GM18517 (cell line): ENCODE data around the gene NKAIN1.
"Not testable (repeated sequence)": the region's sequence is repeated elsewhere in the genome, so short reads cannot be mapped to it uniquely, and the experiment has no call there.

Experiments used
- ATAC-seq: cut with Tn5 transposase; IDR thresholded peaks from one replicate; pipeline ENCODE4 v1.9.1; 2021; ENCODE audit warnings: mild to moderate bottlenecking, moderate library complexity; ENCODE audit not compliant: unreplicated experiment

The NKAIN1 gene

GRCh38 chr1:31198150-31198549, 41.5 kb downstream of the NKAIN1 start:
- no peak for ATAC-seq

GRCh38 chr1:31196685-31197084, 43.0 kb downstream of the NKAIN1 start:
- ATAC-seq, result no peak

- ATAC-seq, result not testable (repeated sequence)
Observed at GRCh38 chr1:31195267-31195666, 44.4 kb downstream of the NKAIN1 start.

- ATAC-seq, result no peak
Observed at GRCh38 chr1:31193729-31194128, 46.0 kb downstream of the NKAIN1 start.

- ATAC-seq, result no peak
Observed at GRCh38 chr1:31191281-31191680, 48.4 kb downstream of the NKAIN1 start.

- no peak for ATAC-seq
Observed at GRCh38 chr1:31189696-31190674, 49.7 kb downstream of the NKAIN1 start.

- ATAC-seq, result no peak
Observed at GRCh38 chr1:31183927-31184554, 55.6 kb downstream of the NKAIN1 start.

GRCh38 chr1:31183126-31183525, 56.6 kb downstream of the NKAIN1 start:
- ATAC-seq, result no peak

GRCh38 chr1:31182352-31182751, 57.3 kb downstream of the NKAIN1 start:
- ATAC-seq, result no peak

GRCh38 chr1:31181515-31182343, 58.0 kb downstream of the NKAIN1 start:
- ATAC-seq, result no peak

GRCh38 chr1:31180338-31180737, 59.3 kb downstream of the NKAIN1 start:
- ATAC-seq, result no peak

GRCh38 chr1:31176291-31176690, 63.4 kb downstream of the NKAIN1 start:
- ATAC-seq, result not testable (repeated sequence)

GRCh38 chr1:31170486-31170735, 69.3 kb downstream of the NKAIN1 start:
- no peak for ATAC-seq

GRCh38 chr1:31166462-31166861, 73.2 kb downstream of the NKAIN1 start:
- no peak for ATAC-seq

GRCh38 chr1:31164291-31164690, 75.4 kb downstream of the NKAIN1 start:
- ATAC-seq, result no peak

- no peak for ATAC-seq
Observed at GRCh38 chr1:31163866-31164265, 75.8 kb downstream of the NKAIN1 start.

GRCh38 chr1:31161571-31161970, 78.1 kb downstream of the NKAIN1 start:
- ATAC-seq, result no peak

- ATAC-seq, result no peak
Observed at GRCh38 chr1:31159869-31160611, 79.6 kb downstream of the NKAIN1 start.

GRCh38 chr1:31159323-31159722, 80.4 kb downstream of the NKAIN1 start:
- ATAC-seq, result no peak

- ATAC-seq, result no peak
Observed at GRCh38 chr1:31155216-31155806, 84.4 kb downstream of the NKAIN1 start.
